Neuronal stem cell (in vitro differentiated cells): ENCODE measurements around the gene DCAF16.

Experiments
- DNase-seq: peaks from one replicate; pipeline ENCODE4 v3.0.0-alpha.2; 2013; ENCODE audit warnings: low spot score
- H2AFZ ChIP-seq: one replicate; pipeline ENCODE4 v1.6.1; 2013; ENCODE audit warnings: mild to moderate bottlenecking, low read length, inconsistent platforms
- H2AK5ac ChIP-seq: 2 replicates; pipeline ENCODE4 v1.6.1; 2013; ENCODE audit warnings: low read depth, mild to moderate bottlenecking, inconsistent platforms, low read length, moderate library complexity, mixed read lengths
- H2BK120ac ChIP-seq: 2 replicates; pipeline ENCODE4 v1.6.1; 2013; ENCODE audit warnings: low read depth, mild to moderate bottlenecking, inconsistent platforms, low read length, moderate library complexity, mixed read lengths
- H2BK12ac ChIP-seq: one replicate; pipeline ENCODE4 v1.6.1; 2013; ENCODE audit warnings: low read length, inconsistent platforms
- H2BK15ac ChIP-seq: 2 replicates; pipeline ENCODE4 v1.6.1; 2013; ENCODE audit warnings: mild to moderate bottlenecking, low read length, inconsistent platforms, mixed read lengths
- H2BK5ac ChIP-seq: one replicate; pipeline ENCODE4 v1.6.1; 2013; ENCODE audit warnings: inconsistent platforms, mild to moderate bottlenecking, low read length, moderate library complexity
- H3K14ac ChIP-seq: one replicate; pipeline ENCODE4 v1.6.1; 2013; ENCODE audit warnings: low read length, inconsistent platforms
- H3K18ac ChIP-seq: 2 replicates; pipeline ENCODE4 v1.6.1; 2013; ENCODE audit warnings: low read length, inconsistent platforms
- H3K23ac ChIP-seq: 2 replicates; pipeline ENCODE4 v1.6.1; 2013; ENCODE audit warnings: low read depth, mild to moderate bottlenecking, mixed read lengths, low read length, inconsistent platforms; ENCODE audit not compliant: poor library complexity
- H3K27ac ChIP-seq: replicated peaks from 3 replicates; pipeline ENCODE4 v1.5.1; 2013; ENCODE audit warnings: low read length, inconsistent platforms
- H3K27me3 ChIP-seq, 3 experiments: 2 replicates each; pipeline ENCODE4 v1.6.1; 2013; ENCODE audit warnings: low read length in 3 of 3, mild to moderate bottlenecking in 2 of 3, inconsistent platforms in 1 of 3, low read depth in 1 of 3, mixed read lengths in 1 of 3, moderate library complexity in 1 of 3; ENCODE audit not compliant: control insufficient read depth in 3 of 3, insufficient read depth in 3 of 3
- H3K36me3 ChIP-seq, 2 donors: replicated peaks in 1 of 2; 2 replicates each; pipeline ENCODE4 v1.6.1; 2013; ENCODE audit warnings: low read length in 2 of 2; ENCODE audit not compliant: control insufficient read depth in 2 of 2, insufficient read depth in 2 of 2
- H3K4ac ChIP-seq: 2 replicates; pipeline ENCODE4 v1.6.1; 2013; ENCODE audit warnings: inconsistent platforms, mild to moderate bottlenecking, low read length, moderate library complexity
- H3K4me1 ChIP-seq, 2 donors: 1 replicate in 1 of 2; 2 replicates in 1 of 2; pipeline ENCODE4 v1.6.1; 2013; ENCODE audit warnings: low read length in 2 of 2, low read depth in 1 of 2; ENCODE audit not compliant: control insufficient read depth in 2 of 2, insufficient read depth in 1 of 2
- H3K4me2 ChIP-seq: one replicate; pipeline ENCODE4 v1.6.1; 2013; ENCODE audit warnings: mild to moderate bottlenecking, low read length, inconsistent platforms; ENCODE audit not compliant: insufficient read depth, poor library complexity, severe bottlenecking
- H3K4me3 ChIP-seq, 2 donors: 2 replicates each; pipeline ENCODE4 v1.5.1; 2013; ENCODE audit warnings: low read length in 2 of 2, mild to moderate bottlenecking in 2 of 2, inconsistent platforms in 1 of 2, moderate library complexity in 1 of 2
- H3K79me1 ChIP-seq: one replicate; pipeline ENCODE4 v1.6.1; 2013; ENCODE audit warnings: low read depth, mild to moderate bottlenecking, inconsistent platforms, low read length, moderate library complexity
- H3K9ac ChIP-seq: one replicate; pipeline ENCODE4 v1.6.1; 2013; ENCODE audit warnings: mild to moderate bottlenecking, low read depth, low read length, inconsistent platforms; ENCODE audit not compliant: poor library complexity
- H3K9me3 ChIP-seq, 2 donors: replicated peaks in 1 of 2; 2 replicates each; pipeline versions ENCODE3 to v1.6.1; 2013; ENCODE audit warnings: low read length in 2 of 2, mild to moderate bottlenecking in 2 of 2, inconsistent platforms in 1 of 2, low read depth in 1 of 2, mixed read lengths in 1 of 2, moderate library complexity in 1 of 2; ENCODE audit not compliant: control insufficient read depth in 2 of 2, insufficient read depth in 1 of 2
- H4K8ac ChIP-seq: one replicate; pipeline ENCODE4 v1.6.1; 2013; ENCODE audit warnings: low read depth, mild to moderate bottlenecking, inconsistent platforms, low read length, moderate library complexity
- H4K91ac ChIP-seq: one replicate; pipeline ENCODE4 v1.6.1; 2013; ENCODE audit warnings: low read length, low read depth, mild to moderate bottlenecking, inconsistent platforms; ENCODE audit not compliant: poor library complexity
- WGBS, 2 donors: extraction: QIAGEN DNeasy Blood & Tissue Kit; methylation state at CpG; one replicate each; pipeline ENCODE4 v1.1.7; 2013; ENCODE audit warnings: missing lambda C conversion rate in 2 of 2, mixed read lengths in 1 of 2; ENCODE audit not compliant: insufficient read length in 2 of 2, insufficient replicate concordance in 1 of 2; ENCODE audit errors: extremely low coverage in 2 of 2; 5-methylcytosine and 5-hydroxymethylcytosine counted together

The DCAF16 gene

GRCh38 chr4:17760626-17761025, 49.9 kb downstream of the DCAF16 start:
- Histone ChIP-seq H2AK5ac (no peak overlapping the region), H2BK120ac (no peak overlapping the region), H2BK5ac (no peak overlapping the region), H2AFZ (peak overlapping the region; percentile 21), H2BK12ac (no peak overlapping the region), H3K4ac (no peak overlapping the region), H3K23ac (no peak overlapping the region), H3K4me3 (no peak overlapping the region), H3K9ac (no peak overlapping the region), H3K9me3 (no peaks in the 10 kb centered on the region), H4K91ac (no peak overlapping the region), H3K14ac (no peak overlapping the region), H3K4me1 (no peaks in the 10 kb centered on the region), H3K79me1 (no peaks in the 10 kb centered on the region), H3K36me3 (no peaks in the 10 kb centered on the region), H3K27me3 (no peaks in the 10 kb centered on the region), H3K4me2 (no peak overlapping the region), H4K8ac (no peak overlapping the region), H2BK15ac (no peak overlapping the region), H3K18ac (no peak overlapping the region), H3K27ac (no peak overlapping the region)
- DNase-seq: no peak
- no CpG with 5 or more reads among the region's 6 CpGs for WGBS, 2 donors

- Histone ChIP-seq H3K4ac (no peak overlapping the region), H3K9me3 (no peaks in the 10 kb centered on the region), H4K91ac (no peak overlapping the region), H3K4me3 (no peak overlapping the region), H2BK5ac (no peak overlapping the region), H3K79me1 (no peaks in the 10 kb centered on the region), H2BK15ac (no peak overlapping the region), H3K4me1 (no peaks in the 10 kb centered on the region), H2BK120ac (no peak overlapping the region), H4K8ac (no peak overlapping the region), H3K9ac (no peak overlapping the region), H2BK12ac (no peak overlapping the region), H3K4me2 (no peak overlapping the region), H2AFZ (no peak overlapping the region), H3K18ac (no peak overlapping the region), H3K23ac (no peak overlapping the region), H3K27me3 (no peaks in the 10 kb centered on the region), H3K27ac (no peak overlapping the region), H3K14ac (no peak overlapping the region), H3K36me3 (no peaks in the 10 kb centered on the region), H2AK5ac (no peak overlapping the region)
- WGBS, 2 donors: no CpG with 5 or more reads among the region's 5 CpGs
- DNase-seq: no peak
Observed at GRCh38 chr4:17758485-17758884, 52.1 kb downstream of the DCAF16 start.

- WGBS, 2 donors: no CpG with 5 or more reads among the region's 1 CpG
Observed at GRCh38 chr4:17757621-17758020, 52.9 kb downstream of the DCAF16 start.

GRCh38 chr4:17753646-17754045, 56.9 kb downstream of the DCAF16 start:
- H3K36me3 ChIP-seq: no peaks in the 10 kb centered on the region
- no peak overlapping the region for H3K4ac ChIP-seq
- H2BK12ac ChIP-seq: no peak overlapping the region
- no peaks in the 10 kb centered on the region for H3K4me1 ChIP-seq
- H2AFZ ChIP-seq: no peak overlapping the region
- H3K4me2 ChIP-seq: no peak overlapping the region
- no peak overlapping the region for H2BK120ac ChIP-seq
- no peak overlapping the region for H4K91ac ChIP-seq
- no peak overlapping the region for H2BK15ac ChIP-seq
- no peak overlapping the region for H2BK5ac ChIP-seq
- H3K18ac ChIP-seq: no peak overlapping the region
- peaks cover 0 to 3% (median 0%) of the 10 kb centered on the region in 3 experiments for H3K27me3 ChIP-seq
- H4K8ac ChIP-seq: no peak overlapping the region
- H3K23ac ChIP-seq: no peak overlapping the region
- no peak for DNase-seq
- no peak overlapping the region for H3K27ac ChIP-seq
- no peak overlapping the region for H3K14ac ChIP-seq
- no peaks in the 10 kb centered on the region for H3K79me1 ChIP-seq
- no peak overlapping the region for H2AK5ac ChIP-seq
- no peaks in the 10 kb centered on the region for H3K9me3 ChIP-seq
- no CpG with 5 or more reads among the region's 2 CpGs for WGBS, 2 donors
- H3K4me3 ChIP-seq: no peak overlapping the region
- no peak overlapping the region for H3K9ac ChIP-seq

More at GRCh38 chr4:17757621-17758020, 52.9 kb downstream of the DCAF16 start:
- H2BK120ac ChIP-seq: no peak overlapping the region
- H3K18ac ChIP-seq: no peak overlapping the region
- no peak overlapping the region for H3K14ac ChIP-seq
- H4K91ac ChIP-seq: no peak overlapping the region
- H3K4me2 ChIP-seq: no peak overlapping the region
- H2AFZ ChIP-seq: no peak overlapping the region
- H3K4me1 ChIP-seq: no peaks in the 10 kb centered on the region
- DNase-seq: no peak
- H3K23ac ChIP-seq: no peak overlapping the region
- no peak overlapping the region for H3K4me3 ChIP-seq
- no peaks in the 10 kb centered on the region for H3K9me3 ChIP-seq
- no peak overlapping the region for H2BK12ac ChIP-seq
- H3K79me1 ChIP-seq: no peaks in the 10 kb centered on the region
- no peak overlapping the region for H3K4ac ChIP-seq
- H3K36me3 ChIP-seq: no peaks in the 10 kb centered on the region
- H2BK15ac ChIP-seq: no peak overlapping the region
- H3K9ac ChIP-seq: no peak overlapping the region
- no peak overlapping the region for H3K27ac ChIP-seq
- H4K8ac ChIP-seq: no peak overlapping the region
- no peak overlapping the region for H2BK5ac ChIP-seq
- peaks cover 0 to 3% (median 0%) of the 10 kb centered on the region in 3 experiments for H3K27me3 ChIP-seq
- no peak overlapping the region for H2AK5ac ChIP-seq
